ENCODE data around the gene KRTAP1-5.

DNA sequence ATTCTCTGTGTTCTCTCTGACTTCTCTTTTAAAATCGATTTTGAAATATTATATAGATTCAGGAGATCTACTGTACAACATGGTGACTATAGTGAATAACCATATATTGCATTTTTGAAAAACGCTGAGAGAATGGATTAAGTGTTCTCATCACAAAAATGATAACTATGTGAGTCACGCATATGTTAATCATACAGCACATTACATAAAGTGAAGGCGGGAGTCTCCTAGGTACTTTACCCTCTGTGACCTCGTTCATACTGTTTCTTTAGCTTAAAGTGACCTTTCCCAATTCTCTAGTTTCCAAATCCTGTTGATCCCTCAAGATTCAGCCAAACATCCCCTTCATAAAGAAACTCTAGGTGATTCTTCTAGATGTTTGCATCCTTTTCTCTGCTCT is 24.2 kb downstream of the KRTAP1-5 start:
- no peak for TF ChIP-seq POLR2AphosphoS5 (IDR thresholded peaks at IDR 0.05; ENCODE audit: low read depth, low read length)
- TF ChIP-seq, protein P1, sequence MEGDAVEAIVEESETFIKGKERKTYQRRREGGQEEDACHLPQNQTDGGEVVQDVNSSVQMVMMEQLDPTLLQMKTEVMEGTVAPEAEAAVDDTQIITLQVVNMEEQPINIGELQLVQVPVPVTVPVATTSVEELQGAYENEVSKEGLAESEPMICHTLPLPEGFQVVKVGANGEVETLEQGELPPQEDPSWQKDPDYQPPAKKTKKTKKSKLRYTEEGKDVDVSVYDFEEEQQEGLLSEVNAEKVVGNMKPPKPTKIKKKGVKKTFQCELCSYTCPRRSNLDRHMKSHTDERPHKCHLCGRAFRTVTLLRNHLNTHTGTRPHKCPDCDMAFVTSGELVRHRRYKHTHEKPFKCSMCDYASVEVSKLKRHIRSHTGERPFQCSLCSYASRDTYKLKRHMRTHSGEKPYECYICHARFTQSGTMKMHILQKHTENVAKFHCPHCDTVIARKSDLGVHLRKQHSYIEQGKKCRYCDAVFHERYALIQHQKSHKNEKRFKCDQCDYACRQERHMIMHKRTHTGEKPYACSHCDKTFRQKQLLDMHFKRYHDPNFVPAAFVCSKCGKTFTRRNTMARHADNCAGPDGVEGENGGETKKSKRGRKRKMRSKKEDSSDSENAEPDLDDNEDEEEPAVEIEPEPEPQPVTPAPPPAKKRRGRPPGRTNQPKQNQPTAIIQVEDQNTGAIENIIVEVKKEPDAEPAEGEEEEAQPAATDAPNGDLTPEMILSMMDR (IDR thresholded peaks at IDR 0.05): no peak
